Dermis blood vessel endothelial cell (primary cell): Measurements from ENCODE around the gene DLG2. TPM values are rescaled to one million over a fixed set of nuclear protein-coding genes. Genes with fewer than 3 reads are reported as not detected.
"Not testable (repeated sequence)": the region's sequence is repeated elsewhere in the genome, so short reads cannot be mapped to it uniquely, and the experiment has no call there.

Experiments used
- DNase-seq: peaks from one replicate; pipeline ENCODE4 v3.0.0; 2010
- total RNA-seq: library from RNA; depleted of rRNA; stranded (reverse); fragments of >200 nt; gene quantifications from 2 replicates; pipeline ENCODE4 v1.2.3, GENCODE V29; 2014

Gene DLG2
- total RNA-seq, 1 donor from 2014 or later = 0.17 TPM

DNA sequence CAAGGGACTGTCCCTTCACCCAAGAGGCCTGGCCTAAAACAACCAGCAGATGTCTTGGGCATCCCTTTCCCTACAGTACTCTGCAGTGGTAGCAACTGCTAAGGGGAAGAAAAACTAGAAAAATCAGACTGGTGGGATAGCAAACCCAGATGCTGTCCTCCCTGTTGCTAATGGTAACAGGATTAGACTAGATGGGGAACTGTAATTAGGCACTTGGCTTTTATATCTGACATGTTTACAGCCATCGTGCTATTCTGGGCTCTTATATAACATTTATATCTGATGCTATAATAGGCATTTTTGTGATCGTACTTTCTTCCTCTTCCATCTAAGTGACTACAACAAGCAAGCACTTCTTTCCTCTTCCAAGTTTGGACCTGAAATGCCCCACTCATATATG lies 316.7 kb downstream of the DLG2 start:
- DNase-seq = no peak

DNA sequence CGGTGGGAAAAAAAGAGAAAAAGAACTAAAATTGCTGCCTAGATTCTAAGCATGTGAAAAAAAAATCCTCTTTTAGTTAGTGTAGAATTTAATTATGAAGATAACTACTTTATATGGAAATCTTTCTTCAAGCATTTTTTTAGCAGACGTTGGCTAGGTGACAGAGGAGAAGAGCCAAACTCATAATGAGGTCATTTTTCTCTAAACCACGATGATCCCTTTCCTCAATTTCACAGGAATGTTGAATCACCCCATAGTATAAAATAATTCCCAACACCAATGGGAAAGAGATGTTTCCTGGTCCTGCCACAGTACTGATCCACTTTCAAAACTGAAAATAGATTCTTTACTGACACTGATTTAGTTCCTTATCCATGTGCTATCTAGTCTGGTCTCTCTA lies 319.8 kb downstream of the DLG2 start:
- DNase-seq = no peak

DNA sequence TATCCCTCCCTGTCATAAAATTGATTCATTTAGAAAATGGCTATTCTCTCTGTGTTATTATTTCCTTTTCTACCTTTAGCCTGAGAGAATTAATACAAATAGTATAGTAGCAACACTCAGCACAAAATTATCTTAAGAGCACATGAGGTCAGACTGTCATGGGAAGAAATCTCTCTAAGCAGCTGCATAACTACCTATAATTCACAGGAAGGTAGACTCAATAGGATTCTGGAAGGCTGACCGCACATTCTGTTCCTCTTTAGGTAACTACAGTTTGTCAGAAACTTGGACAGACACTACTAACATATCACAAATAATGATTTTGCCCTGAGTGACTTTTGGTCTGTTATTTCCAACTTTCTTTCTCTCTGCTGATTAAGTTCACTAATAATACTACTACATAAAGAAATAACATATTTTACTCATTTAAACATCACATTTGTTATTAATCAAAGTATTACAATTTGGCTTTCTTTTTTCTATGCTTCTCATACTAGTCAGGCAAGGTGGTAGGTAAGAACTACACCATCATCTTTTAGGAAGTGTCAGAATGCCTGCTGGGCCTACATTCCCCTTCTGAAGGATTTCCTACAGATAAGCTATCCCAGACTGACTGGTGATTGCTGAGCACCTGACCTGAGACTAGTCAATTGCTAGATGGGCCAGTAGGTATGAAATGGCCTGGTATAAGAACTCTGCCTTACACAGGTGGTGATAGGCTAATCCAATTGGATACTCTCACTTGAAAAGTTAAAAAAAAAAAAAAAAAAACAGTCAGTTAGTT lies 325.1 kb downstream of the DLG2 start:
- DNase-seq = no peak

DNA sequence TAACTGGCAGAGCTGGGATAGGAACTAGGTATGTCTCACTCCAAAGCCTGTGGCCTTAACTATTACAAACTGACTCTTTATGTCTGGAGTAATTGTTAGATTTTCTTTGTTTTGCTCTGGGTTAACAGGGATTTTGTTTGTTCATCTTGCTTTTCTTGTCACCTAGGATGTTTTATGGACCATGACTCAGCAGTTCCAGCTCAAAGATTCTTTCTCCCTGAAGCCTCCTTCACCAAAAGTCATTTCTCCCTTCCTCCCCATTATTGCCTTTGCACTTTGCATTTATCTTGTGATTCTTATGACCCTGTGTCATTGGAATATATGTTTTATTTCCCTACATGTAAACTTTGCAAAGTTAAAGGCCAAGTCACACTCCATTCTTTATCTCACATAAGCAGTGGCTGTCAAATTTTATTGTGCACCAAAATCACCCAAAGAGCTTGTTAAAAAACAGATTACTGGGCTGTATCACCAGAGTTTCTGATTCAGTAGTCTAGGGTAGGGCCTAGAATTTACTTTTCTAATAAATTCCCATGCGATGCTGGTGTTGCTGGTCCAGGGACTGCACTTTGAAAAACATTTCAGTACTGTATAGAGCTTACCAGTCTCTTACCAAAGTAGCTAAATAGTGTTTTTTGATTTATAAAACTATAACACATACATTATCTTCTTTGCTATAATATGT lies 327.7 kb downstream of the DLG2 start:
- DNase-seq = no peak

DNA sequence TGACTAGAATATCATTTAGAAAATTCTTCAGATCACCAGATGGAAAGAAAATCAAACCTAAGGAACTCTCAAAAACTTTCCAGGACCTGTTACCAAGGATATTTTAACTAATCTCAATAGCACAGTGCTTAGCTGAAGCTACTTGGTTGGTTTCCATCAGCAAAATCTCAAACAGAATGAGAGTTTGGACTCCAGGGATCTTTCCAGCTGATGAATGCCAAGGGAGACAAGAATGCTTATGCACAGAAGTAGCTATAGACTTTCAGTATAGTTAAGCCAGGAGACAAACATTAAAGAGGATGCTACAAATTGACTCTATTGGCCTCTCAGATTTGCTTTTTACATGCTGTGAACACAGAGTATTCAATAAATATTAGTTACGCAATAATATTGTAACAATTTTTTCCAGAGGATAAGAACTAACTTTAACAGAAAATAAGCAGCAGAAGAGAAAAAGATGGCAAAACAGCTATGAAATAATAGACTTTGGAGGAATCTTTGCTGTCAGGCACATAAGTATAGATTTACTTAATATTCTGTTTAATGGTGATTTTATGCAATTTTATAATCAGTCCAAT lies 331.4 kb downstream of the DLG2 start:
- DNase-seq = no peak

DNA sequence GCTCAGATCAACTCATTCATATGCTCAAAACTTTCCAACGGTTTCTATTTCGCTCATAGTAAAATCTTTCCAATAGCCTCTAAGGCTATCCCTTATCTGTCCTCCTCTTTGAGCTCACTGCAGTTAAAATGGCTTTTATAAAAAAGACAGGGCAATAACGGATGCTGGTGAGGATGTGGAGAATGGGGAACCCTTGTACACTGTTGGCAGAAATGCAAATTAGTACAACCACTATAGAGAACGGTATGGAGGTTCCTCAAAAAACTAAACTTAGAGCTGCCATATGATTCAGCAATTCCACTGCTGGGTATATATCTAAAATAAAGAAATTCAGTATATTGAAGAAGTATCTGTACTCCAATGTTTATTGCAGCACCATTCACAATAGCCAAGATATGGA lies 345.6 kb downstream of the DLG2 start:
- no peak for DNase-seq

DNA sequence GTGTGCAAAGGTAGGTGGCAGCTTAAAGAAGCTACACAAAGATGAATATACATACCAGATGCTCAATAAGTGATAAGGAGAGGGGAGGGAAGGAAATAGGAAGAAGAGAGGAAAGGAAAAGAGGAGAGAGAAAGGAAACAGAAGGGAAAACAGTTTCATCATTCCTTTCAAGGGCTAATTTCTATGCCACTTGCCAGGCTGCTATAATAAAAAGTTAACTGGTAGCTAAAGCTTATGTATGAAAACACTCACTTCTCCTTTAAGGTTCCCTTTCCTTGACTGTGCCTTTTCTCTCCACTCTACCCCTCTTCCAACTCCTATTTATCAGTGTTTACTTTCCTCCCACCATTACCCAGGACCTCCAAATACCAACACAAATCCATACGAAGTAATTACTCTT lies 347.9 kb downstream of the DLG2 start:
- no peak for DNase-seq

DNA sequence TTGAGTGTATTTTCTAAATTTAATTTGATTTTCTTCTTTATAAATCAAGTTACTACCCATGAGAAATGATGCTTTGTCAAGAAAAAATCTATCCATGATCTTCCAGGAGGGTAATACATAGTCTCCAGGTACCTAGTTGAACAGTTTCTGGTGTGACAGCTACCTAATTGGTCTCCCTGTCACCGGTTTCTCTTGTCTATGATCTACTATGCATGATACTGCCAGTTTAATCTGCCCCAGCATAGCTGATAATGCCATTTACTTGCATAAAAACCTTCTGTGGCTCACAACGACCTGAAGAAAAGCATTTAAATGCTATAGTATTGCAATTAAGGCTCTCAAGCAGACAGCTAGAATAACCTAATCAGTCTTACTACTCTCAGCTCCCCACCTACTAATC lies 349.5 kb downstream of the DLG2 start:
- DNase-seq = no peak

DNA sequence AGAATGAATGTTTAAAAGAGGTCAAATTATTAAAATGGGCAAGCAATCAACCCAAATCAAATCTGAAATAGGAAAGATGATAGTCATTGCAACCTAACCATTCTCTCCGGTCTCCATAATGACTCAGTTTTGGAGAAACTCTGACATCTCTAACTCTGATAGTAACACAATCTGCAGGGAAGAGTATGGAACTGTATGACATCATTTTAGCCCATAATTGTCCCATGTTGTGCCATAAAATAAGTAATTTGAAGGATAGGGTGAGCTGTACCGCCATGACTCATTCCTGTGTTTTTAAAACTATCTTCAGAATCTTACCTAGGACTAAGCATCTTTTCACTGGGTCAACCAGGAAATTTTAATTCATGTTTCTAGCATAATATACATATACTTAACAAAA lies 350.8 kb downstream of the DLG2 start:
- DNase-seq = no peak

DNA sequence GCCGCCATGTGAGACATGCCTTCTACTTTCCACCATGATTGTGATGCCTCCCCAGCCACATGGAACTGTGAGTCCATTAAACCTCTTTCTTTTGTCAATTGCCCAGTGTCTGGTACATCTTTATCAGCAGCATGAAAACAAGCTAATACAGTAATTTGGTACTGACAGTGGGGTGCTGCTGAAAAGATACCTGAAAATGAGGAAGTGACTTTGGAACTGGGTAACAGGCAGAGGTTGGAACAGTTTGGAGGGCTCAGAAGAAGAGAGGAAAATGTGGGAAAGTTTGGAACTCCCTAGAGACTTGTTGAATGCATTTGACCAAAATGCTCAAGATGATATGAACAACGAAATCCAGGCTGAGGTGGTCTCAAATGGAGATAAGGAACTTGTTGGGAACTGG lies 356.8 kb downstream of the DLG2 start:
- not testable (repeated sequence) for DNase-seq

DNA sequence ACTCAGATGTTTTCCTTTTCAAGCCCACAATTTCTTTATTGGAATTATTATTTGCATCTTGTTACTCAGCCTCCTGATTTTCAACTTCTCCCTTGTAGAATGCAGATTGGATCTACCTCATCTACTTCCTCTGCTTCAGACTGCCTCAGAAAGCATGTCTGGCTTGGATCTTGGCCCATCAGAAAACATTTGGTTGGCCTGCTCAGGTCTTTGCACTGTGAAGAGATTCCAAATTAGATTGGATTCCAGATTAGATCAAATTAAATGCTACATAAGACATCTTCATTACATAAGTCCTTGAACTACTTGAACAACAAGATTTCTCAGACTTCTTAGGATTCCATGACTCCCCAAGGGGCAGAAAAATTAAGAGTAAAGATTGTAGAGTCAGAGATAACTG lies 358.0 kb downstream of the DLG2 start:
- no peak for DNase-seq

DNA sequence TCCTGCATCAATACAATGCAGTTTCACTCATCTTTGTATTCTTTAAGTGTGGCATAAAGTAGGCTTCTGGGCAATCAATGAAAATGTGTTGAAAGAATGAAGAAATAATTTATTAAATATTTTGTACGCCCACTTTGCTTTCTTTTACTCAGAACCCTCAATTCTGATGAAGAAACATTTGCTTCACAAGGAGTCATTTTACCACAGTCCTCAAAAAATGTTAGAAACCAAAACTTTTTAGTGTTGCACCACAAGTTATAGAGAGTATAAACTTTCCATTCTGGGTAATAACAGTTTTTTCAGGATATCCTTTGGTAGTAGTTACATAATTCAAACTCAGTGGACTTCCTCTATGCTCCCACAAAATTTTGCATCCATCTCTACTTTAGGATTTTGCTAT lies 360.5 kb downstream of the DLG2 start:
- no peak for DNase-seq

DNA sequence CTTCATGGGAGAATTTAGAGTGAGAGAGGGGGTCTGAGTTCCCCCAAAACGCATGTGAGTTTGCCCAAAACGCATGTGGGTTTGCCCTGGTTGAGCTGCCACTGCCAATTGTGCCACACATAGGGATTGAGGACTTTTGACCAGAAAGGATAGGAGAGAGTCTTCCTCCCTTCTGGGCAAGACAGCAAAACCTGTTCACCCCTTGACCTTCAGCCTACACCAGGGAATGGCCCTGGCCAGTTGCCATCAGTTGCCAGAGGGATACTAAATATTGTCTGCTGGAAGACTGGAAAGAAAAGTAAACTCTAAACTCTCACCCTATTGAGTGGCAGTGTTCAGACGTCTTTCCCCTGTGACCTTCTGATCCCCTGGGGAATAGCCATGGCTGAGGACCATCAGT lies 363.8 kb downstream of the DLG2 start:
- no peak for DNase-seq

DNA sequence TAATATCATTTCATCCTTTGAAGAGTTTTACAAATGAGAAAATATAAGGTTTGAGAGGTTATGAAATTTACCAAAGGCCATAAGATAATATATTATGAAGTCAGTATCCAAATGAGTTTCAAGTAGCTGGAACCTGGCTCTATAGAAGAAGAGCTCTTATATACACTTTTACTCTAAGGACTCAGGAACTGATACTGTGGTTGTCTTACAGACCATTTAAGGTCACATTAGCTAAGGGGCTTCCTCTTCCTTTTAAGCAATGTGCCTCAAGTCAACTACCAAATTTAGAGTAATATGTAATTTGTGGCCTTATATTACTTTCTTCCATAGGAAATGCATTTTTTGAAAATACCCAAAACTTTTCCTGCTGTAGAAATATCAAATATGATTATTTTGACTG lies 369.3 kb downstream of the DLG2 start:
- DNase-seq = no peak

DNA sequence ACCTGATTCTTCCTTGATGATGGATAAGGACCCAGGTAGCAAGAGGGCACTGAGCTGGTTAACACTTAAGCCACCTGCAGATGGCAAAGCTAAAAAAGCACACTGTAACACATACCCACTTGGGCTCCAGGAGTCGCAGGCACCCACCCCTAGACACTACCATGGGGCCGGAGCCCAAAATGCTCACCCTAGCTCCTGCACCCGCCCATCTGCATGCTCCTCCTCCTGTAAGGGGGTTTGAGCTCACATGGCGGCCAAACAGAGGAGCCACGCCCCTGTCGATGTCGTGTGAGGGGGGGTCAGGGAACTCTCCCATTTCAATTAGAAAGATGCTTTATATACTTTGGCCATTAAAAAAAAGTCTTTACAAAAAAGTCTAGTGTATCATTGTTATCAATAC lies 370.7 kb downstream of the DLG2 start:
- no peak for DNase-seq

DNA sequence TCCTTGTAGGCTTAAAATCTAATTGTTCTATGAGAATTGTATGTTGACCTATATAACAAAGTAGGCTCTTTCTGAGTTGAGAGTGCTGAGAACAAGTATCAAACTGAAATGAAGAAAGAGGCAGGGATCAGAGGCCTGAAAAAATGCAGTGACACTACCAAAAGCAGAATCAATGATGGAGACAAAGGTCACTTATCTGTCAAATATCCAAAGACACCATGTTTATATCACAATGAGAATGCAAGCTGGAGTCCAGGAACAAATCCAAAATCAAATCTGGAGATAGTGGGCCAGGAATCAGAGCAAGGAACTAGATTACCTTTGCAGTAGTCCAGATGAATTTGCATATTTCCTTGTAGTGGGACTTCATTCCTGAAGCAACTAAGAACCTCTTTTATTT lies 377.7 kb downstream of the DLG2 start:
- no peak for DNase-seq

DNA sequence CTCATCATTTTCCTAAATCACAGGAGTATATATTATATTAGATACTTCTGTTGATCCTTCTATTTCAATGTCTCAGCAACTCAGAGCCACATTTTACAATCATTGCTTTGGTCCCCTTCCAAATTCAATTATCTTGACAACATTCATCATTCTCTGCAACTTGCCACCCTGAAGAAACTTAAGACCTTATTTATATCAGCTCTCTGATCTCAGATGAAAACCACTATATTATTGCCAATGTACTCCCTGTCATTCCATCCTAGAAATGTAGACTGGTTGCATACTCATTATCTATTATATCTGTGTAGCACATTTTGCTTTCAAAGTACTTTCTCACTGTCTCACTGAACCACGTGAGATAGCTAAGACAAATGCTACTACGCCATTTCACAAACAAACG lies 379.3 kb downstream of the DLG2 start:
- no peak for DNase-seq

DNA sequence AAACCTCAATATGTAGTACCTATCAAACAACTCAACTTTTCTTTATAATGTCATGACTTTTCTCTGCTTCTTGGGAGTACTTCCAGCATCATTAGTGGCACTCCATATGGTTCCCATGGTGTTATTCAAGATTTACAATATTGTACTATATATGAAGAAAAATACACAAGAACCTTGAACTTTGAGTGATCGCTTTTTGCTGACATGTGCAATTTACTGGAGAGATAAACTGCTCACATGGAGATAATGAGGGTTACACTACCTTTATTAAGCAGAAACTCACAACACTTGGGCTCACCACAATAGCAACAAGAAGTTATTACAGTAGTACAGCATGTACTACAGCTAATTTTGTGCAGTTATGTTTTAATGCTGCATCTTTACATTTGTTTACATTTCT lies 388.2 kb downstream of the DLG2 start:
- no peak for DNase-seq

DNA sequence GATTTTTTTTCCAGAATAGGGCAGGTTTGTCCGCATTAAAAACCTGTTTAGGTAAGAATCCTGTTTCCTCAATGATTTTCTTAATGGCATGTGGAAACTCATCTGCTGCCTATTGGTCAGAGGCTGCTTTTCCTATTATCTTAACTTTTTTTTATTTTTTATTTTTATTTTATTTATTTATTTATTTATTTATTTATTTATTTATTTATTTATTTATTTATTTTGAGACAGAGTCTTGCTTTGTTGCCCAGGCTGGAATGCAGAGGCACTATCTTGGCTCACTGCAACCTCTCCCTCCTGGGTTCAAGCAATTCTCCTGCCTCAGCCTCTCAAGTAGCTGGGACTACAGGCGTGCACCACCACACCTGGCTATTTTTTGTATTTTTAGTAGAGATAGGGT lies 389.1 kb downstream of the DLG2 start:
- DNase-seq = not testable (repeated sequence)

DNA sequence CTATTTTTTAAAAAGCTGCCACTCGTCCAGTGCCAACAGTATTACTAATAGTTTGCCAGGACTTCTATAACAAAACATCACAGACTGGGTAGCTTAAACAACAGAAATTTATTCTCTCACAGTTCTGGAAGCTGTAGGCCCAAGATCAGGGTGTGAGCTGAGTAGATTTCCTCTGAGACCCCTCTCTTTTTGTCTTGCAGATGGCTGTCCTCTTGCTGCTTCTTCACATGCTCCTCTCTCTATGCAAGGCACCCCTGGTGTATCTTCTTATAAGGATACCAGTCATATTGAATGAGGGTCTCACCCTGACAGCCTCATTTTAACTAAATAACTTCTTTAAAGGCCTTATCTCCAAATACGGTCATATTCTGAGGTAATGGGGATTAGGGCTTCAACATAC lies 390.9 kb downstream of the DLG2 start:
- no peak for DNase-seq

DNA sequence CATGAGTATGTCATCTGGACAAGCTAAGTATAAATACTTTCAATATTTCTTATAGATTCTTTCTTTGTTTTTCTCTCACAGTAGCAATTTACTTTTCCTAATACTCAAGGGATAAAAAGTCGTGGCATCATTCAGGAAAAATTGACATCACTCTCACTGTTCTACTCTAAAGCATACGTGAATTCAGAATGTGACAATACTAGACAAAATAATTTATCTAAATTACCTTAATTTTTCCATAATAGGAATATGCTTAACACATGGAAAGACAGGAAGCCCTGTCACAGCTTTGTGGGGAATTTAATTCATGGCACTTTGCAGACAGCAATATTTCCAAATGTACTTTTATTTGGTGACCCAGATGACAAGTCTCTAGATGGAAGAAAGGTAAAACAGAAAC lies 394.6 kb downstream of the DLG2 start:
- DNase-seq = no peak

DNA sequence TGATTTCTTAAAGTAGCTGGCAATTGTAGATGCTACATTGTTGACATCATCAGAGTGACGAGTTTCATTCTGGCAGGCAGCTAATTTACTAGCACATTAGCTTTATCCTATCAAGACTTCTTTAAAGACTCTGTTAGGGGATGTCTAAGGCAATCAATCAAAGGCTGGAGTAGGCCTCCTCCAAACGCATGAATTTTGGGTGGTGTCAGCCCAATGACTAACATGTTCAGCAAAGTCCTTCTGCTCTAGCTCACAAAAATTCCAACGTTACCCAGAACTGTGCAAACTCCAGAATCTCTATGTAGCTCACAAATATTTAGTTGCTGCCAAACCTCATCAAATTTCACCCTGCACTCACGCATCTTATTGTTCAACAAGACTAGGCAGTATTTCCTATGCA lies 395.6 kb downstream of the DLG2 start:
- no peak for DNase-seq

DNA sequence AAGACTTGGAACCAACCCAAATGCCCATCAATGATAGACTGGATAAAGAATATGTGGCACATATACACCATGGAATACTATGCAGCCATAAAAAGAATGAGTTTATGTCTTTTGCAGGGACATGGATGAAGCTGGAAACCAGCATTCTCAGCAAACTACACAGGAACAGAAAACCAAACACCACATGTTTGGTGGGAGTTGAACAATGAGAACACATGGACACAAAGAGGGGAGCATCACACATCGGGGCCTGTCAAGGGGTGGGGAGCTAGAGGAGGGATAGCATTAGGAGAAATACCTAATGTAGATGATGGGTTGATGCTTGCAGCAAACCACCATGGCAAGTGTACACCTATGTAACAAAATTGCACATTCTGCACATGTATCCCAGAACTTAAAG lies 397.4 kb downstream of the DLG2 start:
- not testable (repeated sequence) for DNase-seq

DNA sequence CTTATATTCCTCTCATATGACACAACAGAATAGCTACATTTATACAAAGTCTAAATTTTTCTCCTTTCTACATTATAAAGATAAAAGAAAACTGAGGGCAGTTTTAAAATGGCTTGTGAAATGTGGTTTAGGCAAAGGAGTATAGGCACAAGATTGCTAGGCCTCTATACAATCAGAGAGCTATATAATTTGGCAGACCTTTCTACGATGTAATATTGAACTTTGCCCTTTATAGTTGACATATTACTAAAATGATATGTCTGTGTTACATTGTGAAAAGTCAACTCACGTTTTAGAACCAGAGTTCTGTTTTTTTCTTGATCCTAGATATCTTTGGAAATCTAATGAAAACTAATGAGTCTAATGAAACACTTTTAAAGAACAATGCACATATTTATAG lies 430.2 kb downstream of the DLG2 start:
- DNase-seq = no peak
